CD4-positive, alpha-beta T cell treated with Interleukin-15 for 4 hours (primary cell): ENCODE results near the gene NR1H2.
A peak's percentile ranks its signal among the peaks of the same experiment; 100 is the strongest.

Source experiments
- DNase-seq: peaks from one replicate; pipeline ENCODE4 v3.0.0-alpha.2; 2020; ENCODE audit warnings: low spot score

The NR1H2 gene

GRCh38 chr19:50423279-50424113 lies 47.2 kb downstream of the NR1H2 start:
- DNase-seq: no peak

- no peak for DNase-seq
Measured at GRCh38 chr19:50425581-50425980, 49.3 kb downstream of the NR1H2 start.

GRCh38 chr19:50427318-50427925 lies 51.2 kb downstream of the NR1H2 start:
- no peak for DNase-seq

DNA sequence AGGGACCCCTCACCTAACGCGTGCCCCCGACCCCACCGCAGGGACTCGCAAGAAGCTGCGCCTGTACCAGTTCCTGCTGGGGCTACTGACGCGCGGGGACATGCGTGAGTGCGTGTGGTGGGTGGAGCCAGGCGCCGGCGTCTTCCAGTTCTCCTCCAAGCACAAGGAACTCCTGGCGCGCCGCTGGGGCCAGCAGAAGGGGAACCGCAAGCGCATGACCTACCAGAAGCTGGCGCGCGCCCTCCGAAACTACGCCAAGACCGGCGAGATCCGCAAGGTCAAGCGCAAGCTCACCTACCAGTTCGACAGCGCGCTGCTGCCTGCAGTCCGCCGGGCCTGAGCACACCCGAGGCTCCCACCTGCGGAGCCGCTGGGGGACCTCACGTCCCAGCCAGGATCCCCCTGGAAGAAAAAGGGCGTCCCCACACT lies 51.8 kb downstream of the NR1H2 start:
- DNase-seq: peak; percentile 16

- no peak for DNase-seq
Measured at GRCh38 chr19:50428772-50429463, 52.7 kb downstream of the NR1H2 start.

GRCh38 chr19:50430888-50431342 lies 54.7 kb downstream of the NR1H2 start:
- DNase-seq: no peak

DNA sequence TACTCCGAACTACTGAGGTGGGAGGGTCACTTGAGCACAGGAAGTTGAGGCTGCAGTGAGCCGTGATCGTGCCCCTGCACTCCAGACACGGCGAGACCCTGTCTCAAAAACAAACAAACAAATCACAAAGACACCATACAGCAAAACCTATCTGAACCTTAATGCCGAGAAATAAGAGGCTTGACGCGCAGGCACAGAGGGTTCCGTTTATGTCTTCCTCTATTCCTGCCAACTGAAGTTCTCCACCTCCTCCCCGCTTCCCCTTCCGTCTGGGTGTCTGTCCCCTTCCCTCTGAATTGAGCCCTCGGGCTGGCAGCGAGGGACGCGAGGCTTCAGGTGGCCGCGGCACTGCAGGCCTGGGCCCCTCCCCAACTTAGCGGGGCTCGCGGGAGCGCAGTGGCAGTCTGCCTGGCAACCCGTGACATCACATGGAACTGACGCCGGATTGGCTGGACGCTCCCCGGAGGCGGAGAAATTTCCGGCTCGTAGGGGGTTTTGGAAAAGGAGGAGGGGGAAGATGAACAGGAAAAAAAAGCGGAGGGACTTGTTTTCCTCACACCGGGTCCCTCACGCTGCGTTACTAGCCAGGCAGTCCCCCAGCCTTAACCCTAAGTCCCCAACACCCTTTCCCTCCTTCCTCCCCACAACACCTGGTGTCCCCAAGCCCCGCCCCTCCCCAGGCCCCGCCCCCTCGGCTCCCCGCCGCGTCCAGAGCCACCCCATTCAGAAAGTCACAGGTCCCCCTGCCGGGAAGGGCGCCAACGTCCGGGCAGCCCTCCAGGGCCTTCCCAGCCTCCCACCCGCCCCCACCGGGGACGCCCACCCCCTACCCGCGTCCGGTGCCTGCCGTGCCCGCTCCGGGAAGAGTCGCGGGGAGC lies 55.3 kb downstream of the NR1H2 start:
- DNase-seq: peak; percentile 84

GRCh38 chr19:50432221-50433028 lies 56.2 kb downstream of the NR1H2 start, which contains the start of gene MYBPC2:
Gene MYBPC2, plus strand, starts transcription at chr19:50432892. Its CDS starts 62 bp downstream, at chr19:50432954.
- no peak for DNase-seq
